ENCODE measurements around the gene CYP4B1. TPM values are rescaled to one million over a fixed set of nuclear protein-coding genes. Genes with fewer than 3 reads are reported as not detected.

Gene CYP4B1
- total and polyA plus RNA-seq, 2 donors (not counting 3 experiments of a cell fraction or from before 2014, with no cell fraction given), result not detected

DNA sequence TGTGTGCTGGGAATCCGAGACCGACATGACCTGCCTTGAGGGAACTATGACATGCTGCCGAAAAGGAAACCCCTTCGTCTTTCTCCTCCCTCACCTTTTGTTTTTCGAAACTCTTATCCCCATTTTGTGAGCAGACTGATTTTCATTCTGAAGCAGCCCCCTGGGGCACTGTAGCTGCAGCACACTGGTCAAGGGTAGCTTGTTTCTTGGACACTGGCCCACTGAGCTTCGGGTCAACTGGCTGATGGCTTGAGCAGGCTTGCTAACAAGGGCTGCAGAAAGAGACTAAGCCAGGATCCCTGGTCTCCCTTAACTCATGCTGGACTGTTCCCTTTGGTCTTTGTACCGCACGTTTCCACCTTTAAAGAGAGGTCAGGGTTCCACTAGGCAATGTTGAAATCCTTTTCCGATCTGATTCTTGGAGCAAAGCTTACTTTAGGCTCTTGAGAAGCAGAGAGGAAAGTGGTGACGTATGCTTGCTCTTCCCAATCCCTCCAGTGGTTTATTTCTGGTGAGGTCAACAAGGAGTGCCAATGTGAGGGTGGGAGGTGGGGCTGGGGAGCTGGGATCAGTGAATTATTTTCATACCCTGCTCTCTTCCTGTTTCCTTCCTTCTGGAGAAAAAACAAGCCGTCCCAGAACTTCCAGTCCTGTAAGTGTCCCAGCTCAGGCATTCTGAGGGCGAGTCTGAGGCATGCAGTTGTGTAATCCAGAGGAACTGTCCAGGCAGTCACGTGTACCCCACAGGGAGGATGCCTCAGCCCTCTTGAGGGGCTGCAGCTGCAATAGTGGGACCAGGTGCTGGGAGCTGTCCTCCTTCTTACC is 7.6 kb downstream of the CYP4B1 start:
- H3K27ac ChIP-seq (ENCODE audit: insufficient read depth, low read depth, low read length), result no peak overlapping the region
- TF ChIP-seq POLR2AphosphoS5 (IDR thresholded peaks at IDR 0.05; ENCODE audit: insufficient read depth, low read depth, low read length) (no peak), EZH2 (IDR thresholded peaks at IDR 0.05; ENCODE audit: borderline replicate concordance, low read depth, low read length, severe bottlenecking) (no peak), JUN (IDR thresholded peaks at IDR 0.05; ENCODE audit: borderline replicate concordance, insufficient read depth, insufficient read length, low read depth) (no peak), FOS (IDR thresholded peaks at IDR 0.05; ENCODE audit: borderline replicate concordance, insufficient read depth, low read length) (no peak)
- TF ChIP-seq, protein P1, sequence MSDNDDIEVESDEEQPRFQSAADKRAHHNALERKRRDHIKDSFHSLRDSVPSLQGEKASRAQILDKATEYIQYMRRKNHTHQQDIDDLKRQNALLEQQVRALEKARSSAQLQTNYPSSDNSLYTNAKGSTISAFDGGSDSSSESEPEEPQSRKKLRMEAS (IDR thresholded peaks at IDR 0.05; ENCODE audit: insufficient read depth, insufficient read length), result no peak
- dilution Hi-C loops (cut with MboI; ENCODE audit: extremely low pct_ligation_motif_present, low sequenced_read_pairs), result no loop called here
- FAIRE-seq (no peak), DNase-seq (ENCODE audit: low read depth, low spot score) (no peak)
- intact Hi-C loops (cut with micrococcal nuclease), result no loop called here
- no peaks in the 10 kb centered on the region for H3K79me2 ChIP-seq (ENCODE audit: control insufficient read depth, insufficient read depth, low read length)
- H3K9ac ChIP-seq (replicated peaks; ENCODE audit: extremely low read depth, insufficient read depth, low read length), result no peak overlapping the region
- H4K20me1 ChIP-seq (replicated peaks; ENCODE audit: control insufficient read depth, extremely low read depth, insufficient read depth, low read length), result no peaks in the 10 kb centered on the region
- H3K4me1 ChIP-seq (ENCODE audit: control insufficient read depth, extremely low read depth, insufficient read depth, low read length), result no peaks in the 10 kb centered on the region
- no peaks in the 10 kb centered on the region for H3K36me3 ChIP-seq (ENCODE audit: control insufficient read depth in 2 of 2, extremely low read depth in 1 of 2, insufficient read depth in 2 of 2, low read length in 2 of 2)
- ChIA-PET CTCF (interaction anchor here (1.3 kb wide), 1 partner anchor 59 kb away, joined by 3 read pairs; no protein-coding TSS in a partner anchor), POLR2A (no interaction called here)
- no peaks in the 10 kb centered on the region for H3K27me3 ChIP-seq (ENCODE audit: control insufficient read depth in 2 of 2, insufficient read depth in 2 of 2, low read length in 2 of 2)
- BruUV-seq (replicated peaks), result no TSS peak
- no peaks in the 10 kb centered on the region for H3K9me1 ChIP-seq (replicated peaks; ENCODE audit: control insufficient read depth, extremely low read depth, insufficient read depth, low read length)
- H3K4me2 ChIP-seq (ENCODE audit: insufficient read depth, low read length), result no peak overlapping the region
- no peak overlapping the region for H2AFZ ChIP-seq (ENCODE audit: low read depth, low read length)
- H3K4me3 ChIP-seq (replicated peaks in 1 of 3; ENCODE audit: insufficient read depth in 1 of 3, low read depth in 1 of 3, low read length in 3 of 3), result no peak overlapping the region
- no peaks in the 10 kb centered on the region for H3K9me3 ChIP-seq (replicated peaks; ENCODE audit: control insufficient read depth, insufficient read depth, low read length)
